ENCODE data around the gene AFMID. TPM values are rescaled to one million over a fixed set of nuclear protein-coding genes. Genes with fewer than 3 reads are reported as not detected.

AFMID gene
- total and polyA plus RNA-seq, 2 of the 13 experiments (the other 11 are each of a cell fraction or from before 2014, with no cell fraction given) = 249 to 270 TPM

GRCh38 chr17:78140169-78141051, 46.8 kb upstream of the AFMID start (continued):
- TF ChIP-seq ZNF318 (CRISPR knock-in tag; IDR thresholded peaks at IDR 0.05) (no peak), SRSF9 (IDR thresholded peaks at IDR 0.05; ENCODE audit: borderline replicate concordance, insufficient read depth, low read depth, low read length, poor library complexity, severe bottlenecking) (no peak), ZNF543 (CRISPR knock-in tag; IDR thresholded peaks at IDR 0.05) (no peak), SSRP1 (CRISPR knock-in tag; IDR thresholded peaks at IDR 0.05) (no peak), GABPB1 (CRISPR knock-in tag; IDR thresholded peaks at IDR 0.05) (peak; percentile 63; the same call in 1 of the 2 replicates), HNF1A (IDR thresholded peaks at IDR 0.05; ENCODE audit: low read depth) (no peak), HNF1A (CRISPR knock-in tag; IDR thresholded peaks at IDR 0.05; ENCODE audit: borderline replicate concordance) (no peak), MED1 (CRISPR knock-in tag; IDR thresholded peaks at IDR 0.05) (0 out of 2 replicates have a peak, but pooled peaks have one; percentile 35), ZNF414 (CRISPR knock-in tag; IDR thresholded peaks at IDR 0.05) (peak; percentile 79; the same call in 1 of the 2 replicates), CSRNP2 (CRISPR knock-in tag; conservative IDR thresholded peaks at IDR 0.05; ENCODE audit: low read depth) (no peak), RELA (CRISPR knock-in tag; IDR thresholded peaks at IDR 0.05) (no peak)

All from HepG2 (cell line).